ENCODE results near the gene FGF23.

DNA sequence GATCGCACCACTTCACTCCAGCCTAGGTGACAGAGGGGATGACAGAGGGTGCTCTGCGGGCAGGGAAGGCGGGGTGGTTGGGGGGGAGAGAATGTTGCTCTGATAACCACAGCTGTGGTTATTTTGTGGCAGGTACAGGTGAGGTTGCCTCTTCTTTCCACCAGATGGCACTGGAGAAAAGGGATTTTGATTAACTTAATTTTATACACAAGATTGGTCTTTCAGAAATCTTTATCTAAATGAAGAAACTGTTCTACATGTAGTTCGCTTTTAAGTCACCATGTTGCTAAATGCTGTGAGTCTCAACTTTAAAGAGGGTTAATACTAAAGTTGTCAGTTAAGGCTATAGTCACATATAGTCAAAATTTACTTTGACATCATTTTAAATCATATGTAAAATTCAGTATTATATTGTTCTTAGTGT is 25.7 kb downstream of the FGF23 start:
- TF ChIP-seq CTCF (IDR thresholded peaks at IDR 0.05; ENCODE audit: insufficient read depth, low read length, poor library complexity, severe bottlenecking) (peak; percentile 29), EZH2phosphoT487 (conservative IDR thresholded peaks at IDR 0.05; ENCODE audit: low read length) (no peak)

Measured in SU-DHL-6 (cell line).